ENCODE measurements around the gene SAP30BP.

GRCh38 chr17:75635610-75636202 lies 31.4 kb upstream of the SAP30BP start:
- no peak for TF ChIP-seq POLR2AphosphoS5 (IDR thresholded peaks at IDR 0.05; ENCODE audit: insufficient read depth, low read depth, low read length)
- TF ChIP-seq, protein P1, sequence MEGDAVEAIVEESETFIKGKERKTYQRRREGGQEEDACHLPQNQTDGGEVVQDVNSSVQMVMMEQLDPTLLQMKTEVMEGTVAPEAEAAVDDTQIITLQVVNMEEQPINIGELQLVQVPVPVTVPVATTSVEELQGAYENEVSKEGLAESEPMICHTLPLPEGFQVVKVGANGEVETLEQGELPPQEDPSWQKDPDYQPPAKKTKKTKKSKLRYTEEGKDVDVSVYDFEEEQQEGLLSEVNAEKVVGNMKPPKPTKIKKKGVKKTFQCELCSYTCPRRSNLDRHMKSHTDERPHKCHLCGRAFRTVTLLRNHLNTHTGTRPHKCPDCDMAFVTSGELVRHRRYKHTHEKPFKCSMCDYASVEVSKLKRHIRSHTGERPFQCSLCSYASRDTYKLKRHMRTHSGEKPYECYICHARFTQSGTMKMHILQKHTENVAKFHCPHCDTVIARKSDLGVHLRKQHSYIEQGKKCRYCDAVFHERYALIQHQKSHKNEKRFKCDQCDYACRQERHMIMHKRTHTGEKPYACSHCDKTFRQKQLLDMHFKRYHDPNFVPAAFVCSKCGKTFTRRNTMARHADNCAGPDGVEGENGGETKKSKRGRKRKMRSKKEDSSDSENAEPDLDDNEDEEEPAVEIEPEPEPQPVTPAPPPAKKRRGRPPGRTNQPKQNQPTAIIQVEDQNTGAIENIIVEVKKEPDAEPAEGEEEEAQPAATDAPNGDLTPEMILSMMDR (IDR thresholded peaks at IDR 0.05; ENCODE audit: extremely low read depth in 1 of 2, insufficient read depth in 1 of 2, low read depth in 1 of 2, low read length in 2 of 2) = no peak
- TF ChIP-seq EZH2 (IDR thresholded peaks at IDR 0.05; ENCODE audit: borderline replicate concordance, low read depth, low read length, severe bottlenecking) = no peak
- no peak for TF ChIP-seq GATA2 (IDR thresholded peaks at IDR 0.05; ENCODE audit: insufficient read depth, insufficient read length, low read depth, low read length)
- no peak for TF ChIP-seq MYC (IDR thresholded peaks at IDR 0.05; ENCODE audit: low read depth, low read length)
- no peak for TF ChIP-seq POLR2A (IDR thresholded peaks at IDR 0.05; ENCODE audit: low read depth, low read length)
- TF ChIP-seq, protein P2, sequence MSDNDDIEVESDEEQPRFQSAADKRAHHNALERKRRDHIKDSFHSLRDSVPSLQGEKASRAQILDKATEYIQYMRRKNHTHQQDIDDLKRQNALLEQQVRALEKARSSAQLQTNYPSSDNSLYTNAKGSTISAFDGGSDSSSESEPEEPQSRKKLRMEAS (IDR thresholded peaks at IDR 0.05; ENCODE audit: insufficient read depth, insufficient read length) = no peak

All from endothelial cell of umbilical vein (primary cell).